ENCODE data around the gene RSPH6A.

The RSPH6A gene

DNA sequence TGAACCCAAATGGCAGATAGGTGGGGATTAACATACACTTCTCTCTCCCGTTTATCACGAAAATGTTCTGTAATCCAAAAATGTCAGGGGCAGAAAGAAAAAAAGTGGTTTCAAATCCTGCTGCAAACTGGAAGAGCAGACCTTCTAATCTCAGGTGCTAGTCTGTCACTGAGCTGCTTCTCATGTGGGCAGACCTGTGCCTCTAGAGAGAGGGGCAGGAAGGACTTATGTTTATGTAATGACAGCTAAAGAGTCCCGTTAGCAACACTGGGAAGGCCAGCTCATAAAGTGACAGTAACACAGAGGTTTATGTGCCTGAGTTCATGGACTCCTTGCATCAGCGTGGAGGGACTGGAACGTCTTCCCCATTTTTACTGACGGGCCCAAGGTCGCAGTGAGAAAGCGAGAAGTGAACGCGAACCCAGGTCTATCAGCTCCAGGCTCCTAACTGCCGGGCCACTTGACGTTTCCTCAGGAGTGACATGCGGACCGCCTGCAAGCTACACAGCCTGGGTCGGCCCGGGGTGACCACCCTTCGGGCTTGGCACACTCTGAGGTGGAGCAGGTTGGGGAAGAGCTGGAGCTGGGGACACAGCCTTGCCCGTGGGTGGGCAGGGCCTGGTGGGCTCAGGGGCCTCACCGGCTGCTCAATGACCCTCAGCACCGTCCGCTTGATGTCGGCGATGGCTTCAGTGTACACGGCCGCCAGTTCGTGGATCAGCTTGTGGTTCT, 9.6 kb upstream of the RSPH6A start:
- DNase-seq: no peak

DNA sequence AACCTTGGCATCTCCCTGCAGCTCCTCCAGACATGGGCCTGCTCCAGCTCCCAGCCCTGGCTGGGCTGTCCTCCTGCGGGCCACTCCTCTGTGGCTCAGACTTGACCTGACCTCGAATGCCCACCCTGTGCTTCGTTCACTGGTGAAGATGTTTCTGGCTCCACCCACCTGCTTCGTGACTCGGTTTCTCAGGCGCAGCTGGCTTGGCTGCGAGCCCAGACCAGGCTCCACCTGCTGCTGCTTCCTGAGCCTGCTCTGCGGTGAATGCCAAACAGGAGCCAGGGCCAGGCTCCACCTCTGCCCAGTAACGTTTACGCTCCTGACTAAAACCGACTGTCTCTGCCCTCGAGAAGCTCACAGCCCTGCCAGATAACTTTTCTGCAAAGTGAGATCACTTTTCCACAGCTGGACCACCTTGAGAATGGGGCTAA, 8.9 kb upstream of the RSPH6A start:
- peak; percentile 22 for DNase-seq

DNA sequence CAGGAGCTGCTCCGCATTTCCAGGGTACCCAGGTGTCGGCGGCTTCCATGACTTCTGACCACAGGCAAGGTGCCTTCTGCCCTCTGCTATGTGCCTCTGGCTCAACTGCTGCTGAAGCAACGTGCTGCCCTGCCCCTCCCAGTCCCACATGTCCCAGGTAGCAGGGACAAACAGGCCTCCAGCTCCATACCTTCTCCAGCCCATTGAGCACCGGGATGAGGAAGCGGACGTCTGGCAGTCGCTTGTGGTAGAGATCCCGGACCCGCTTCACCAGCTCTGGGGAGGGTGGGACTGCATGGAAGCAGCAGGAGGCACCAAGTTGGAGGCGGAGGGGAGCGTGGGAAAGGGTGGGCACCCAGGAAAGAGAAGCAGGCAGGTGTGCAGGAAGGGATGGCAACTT, 8.1 kb upstream of the RSPH6A start:
- no peak for DNase-seq

DNA sequence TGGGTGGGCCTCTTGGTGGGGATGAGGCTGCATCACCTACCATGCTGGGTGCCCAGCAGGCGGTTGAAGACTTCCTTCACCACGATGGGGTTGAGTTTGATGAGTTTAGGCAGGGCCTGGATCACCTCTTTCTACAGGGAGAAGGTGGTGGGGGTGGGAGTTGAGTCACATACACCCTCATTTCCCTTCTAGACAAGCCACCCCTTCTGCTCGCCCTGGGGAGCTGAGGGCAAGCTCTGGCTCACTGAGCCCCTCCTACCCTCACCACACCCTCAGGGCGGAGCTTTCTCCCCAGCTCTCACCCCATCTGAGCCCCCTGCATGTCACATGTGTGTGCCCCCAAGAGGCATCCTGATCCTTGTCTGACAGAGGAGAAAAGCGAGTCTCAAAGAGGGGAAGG, 7.6 kb upstream of the RSPH6A start:
- DNase-seq: no peak

DNA sequence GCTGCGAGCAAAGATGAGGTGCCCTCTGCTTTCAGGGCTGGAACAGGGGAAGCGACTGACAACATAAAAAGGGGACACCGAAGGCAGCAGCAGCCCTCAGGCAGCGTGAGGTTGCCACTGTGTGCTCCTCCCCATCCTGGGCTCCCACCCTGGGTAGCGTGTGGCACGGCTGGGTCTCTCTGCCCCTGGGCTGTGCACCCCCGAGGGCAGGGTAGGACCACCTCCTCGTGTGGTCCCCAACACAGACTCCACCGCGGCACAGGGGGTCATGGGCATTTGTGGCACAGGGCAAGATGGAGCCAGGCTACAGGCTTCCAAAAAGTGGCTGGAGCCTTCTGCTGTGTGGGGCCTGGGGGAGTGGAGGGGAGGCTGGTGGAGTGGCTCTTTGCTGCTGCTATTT, 6.5 kb upstream of the RSPH6A start:
- no peak for DNase-seq

DNA sequence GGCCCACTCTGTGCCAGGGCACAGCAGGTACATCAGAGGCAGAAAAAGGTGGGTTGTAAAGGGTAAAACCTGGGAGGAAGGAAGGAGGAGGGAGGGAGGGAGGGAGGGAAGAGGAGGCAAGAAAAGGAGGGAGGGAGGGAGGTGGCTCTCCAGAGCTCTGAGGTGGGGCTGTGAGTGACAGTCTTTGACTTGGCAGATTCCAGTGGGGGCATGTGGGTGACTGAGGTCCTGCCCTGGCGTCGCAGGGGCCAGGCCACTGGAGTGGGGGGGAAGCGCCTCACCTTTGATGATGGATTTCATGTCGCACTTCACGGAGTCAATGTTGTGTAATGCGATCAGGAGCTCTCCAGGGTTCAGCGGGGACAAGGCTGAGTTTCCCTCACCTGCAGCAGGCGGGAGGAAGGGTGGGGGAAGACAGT, 6.0 kb upstream of the RSPH6A start:
- DNase-seq: no peak

DNA sequence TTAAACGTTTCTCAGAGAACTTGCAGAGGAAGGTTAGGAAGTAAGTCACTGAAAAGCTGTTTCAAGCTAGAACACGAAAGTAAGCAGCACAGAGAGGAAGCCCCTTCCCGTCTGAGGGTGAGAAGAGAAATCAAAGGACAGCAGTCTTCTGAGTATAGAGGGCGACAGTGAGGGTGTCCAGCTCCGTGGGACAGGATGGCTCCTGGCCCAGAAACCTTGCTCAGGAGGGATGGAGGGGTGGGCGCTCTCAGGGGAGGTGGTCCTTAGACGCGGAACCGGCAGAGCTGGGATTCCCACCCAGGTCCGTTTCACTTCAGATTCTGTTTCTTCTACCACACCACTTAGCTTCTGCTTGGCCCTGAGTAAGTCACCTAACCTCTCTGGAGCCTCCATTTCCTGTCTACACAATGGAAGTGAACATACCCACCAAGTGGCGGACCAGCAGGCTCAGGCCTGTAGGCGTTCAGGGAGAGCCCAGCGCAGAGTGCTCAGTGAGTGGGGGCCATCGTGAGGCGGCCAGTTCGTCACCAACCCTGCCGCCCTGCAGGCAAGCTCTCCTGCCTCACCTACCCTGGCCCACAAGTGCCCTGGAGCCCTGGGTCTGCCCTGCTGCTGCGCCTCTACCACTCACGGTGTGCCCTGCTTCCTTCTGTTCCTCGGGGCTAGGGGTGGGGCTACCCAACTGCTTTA, 5.5 kb upstream of the RSPH6A start:
- DNase-seq: no peak

DNA sequence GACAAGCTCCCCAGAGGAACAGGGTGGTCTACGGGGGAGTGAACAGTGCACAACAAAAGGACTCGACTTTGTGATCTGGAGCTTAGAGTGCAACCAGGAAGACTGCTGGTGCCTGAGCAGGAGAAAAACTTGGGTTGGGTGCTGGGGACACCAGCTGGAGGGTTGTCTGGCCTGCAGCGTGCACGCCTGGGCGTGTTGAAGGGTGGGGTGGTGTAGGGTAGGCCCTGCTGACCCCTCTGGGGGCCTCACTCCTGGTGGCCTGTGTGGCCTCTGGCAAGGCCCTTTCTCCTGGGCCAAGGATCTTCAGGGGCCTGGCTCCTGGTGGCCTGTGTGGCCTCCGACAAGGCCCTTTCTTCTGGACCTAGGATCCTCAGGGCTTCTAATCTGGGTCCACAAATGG, 4.7 kb upstream of the RSPH6A start:
- no peak for DNase-seq

DNA sequence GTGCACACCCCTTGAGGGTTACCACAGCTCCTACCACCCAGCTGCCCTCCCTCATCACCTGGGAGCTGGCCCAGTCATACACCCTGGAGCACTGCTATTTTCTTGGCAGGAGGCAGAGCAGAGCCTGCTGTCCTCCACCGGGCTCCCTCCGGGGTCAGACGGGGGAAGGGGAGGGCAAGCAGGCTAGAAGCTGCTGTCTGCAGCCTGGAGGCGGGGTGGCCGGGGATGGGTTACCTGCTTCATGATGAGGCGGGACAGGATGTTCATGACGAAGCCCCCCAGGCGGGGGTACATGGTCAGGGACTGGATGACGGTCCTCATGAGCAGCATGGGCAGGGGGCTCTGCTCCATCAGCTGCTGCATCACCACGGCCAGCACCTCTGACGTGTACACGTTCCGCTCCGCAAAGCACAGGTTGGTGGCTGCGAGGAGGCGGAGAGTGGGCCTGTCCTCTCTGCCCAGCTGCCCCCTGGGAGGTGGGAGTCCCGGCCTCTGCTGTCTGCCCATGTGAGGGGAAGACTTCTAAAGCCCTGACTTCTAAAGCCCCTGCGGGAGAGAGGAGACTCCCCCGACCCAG, 2.7 kb upstream of the RSPH6A start:
- no peak for DNase-seq

DNA sequence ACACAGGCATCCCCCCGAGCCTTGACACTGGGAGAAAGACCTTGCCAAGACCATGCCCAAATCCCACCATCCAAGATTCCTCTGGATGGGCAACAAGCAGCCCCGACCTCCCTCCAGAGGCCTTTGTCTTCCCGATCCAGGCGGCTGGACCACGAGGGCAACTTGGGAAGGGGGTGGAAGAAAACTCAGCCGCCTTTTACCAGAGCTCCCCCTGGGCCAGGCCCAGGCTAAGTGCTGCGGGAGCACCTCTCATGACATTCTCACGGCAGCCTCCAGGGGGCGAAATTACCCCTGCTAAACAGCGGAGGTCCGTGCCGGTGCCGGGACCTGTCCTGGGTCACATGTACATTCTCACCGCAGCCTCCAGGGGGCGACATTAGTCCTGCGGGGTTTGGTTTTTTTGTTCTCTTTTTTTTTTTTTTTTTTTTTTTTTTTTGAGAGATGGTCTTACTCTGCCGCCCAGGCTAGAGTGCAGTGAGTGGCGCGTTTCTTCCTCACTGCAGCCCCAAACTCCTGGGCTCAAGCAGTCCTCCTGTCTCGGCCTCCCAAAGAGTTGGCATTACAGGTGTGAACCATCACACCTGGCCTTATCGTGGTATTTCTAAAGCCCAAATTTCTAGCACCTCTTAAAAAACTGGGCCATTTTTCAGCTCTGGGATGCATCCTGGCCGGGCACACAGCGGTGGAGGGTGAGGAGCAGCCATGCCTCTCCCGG, 2.1 kb upstream of the RSPH6A start:
- DNase-seq: peak; percentile 73

DNA sequence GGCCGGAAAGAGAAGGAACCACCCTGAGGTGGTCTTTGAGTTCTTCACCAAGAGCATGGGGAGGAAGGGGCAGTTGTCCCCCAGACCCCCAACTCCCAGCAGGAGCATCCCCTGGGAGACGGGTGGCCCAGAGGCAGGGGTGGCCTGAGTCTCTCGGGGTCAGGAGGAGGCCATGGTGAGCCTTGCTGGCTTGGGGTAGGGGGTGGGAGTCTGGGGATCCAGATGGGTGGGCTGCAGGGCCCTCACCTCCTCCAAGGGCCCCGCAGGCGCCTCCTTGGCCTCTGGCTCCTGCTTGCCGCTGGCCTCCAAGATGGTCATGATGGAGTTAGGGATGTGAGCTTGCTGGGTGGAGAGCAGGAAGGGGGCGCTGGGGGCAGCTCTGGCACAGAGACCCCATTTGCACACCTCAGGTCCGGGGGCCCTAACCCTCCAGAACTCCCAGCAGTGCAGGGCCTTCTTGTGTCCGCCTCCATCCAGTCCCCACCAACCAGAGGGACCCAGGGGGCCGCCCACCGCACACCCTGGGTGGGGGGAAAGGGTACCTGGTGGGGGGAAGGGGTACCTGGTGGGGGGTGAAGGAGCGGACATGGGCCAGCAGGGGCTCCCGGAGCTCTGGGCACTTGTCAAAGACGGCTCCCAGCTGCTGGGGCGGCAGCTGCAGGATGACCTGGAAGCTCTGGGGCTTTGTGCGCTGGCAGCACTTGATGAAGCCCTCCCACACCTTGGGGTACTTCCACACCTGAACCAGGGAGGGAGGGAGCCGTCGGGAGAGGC, 1.3 kb upstream of the RSPH6A start:
- no peak for DNase-seq

DNA sequence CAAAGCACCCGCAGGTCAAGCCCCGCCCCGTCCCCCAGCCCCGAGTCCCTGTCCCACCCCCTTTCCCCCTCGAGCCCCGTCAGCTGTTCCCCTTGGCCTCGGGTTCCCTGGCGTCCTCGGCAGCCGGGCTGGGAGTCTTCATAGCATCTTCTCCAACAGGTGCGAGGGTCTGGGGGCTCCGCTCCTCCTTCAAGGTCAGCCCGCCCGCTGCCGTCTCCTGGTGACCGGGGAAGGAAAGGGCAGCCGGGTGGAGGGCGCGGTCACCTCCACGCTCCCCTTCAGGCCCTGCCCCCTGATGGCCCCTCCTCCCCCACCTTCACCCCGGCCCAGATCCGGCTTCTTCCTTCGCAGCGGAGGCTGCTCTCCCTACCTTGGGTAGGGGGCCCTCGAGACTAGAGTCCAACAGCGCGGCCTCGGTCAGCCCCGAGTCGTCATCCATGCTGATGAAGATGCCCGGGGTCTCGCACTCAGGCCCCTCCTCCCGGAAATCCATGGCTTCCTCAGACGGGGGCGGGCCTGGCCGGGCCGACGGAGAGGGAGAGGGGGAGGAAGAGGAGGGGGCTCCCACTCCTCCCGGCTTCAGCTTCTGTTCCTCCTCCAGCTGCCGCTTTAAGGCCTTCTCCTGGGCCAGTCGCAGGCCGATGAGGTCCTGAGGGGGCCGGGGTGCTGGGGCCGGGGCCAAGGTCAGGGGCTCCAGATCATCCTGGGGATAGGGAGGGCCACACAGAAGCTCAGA, 541 bp upstream of the RSPH6A start:
- no peak for DNase-seq

DNA sequence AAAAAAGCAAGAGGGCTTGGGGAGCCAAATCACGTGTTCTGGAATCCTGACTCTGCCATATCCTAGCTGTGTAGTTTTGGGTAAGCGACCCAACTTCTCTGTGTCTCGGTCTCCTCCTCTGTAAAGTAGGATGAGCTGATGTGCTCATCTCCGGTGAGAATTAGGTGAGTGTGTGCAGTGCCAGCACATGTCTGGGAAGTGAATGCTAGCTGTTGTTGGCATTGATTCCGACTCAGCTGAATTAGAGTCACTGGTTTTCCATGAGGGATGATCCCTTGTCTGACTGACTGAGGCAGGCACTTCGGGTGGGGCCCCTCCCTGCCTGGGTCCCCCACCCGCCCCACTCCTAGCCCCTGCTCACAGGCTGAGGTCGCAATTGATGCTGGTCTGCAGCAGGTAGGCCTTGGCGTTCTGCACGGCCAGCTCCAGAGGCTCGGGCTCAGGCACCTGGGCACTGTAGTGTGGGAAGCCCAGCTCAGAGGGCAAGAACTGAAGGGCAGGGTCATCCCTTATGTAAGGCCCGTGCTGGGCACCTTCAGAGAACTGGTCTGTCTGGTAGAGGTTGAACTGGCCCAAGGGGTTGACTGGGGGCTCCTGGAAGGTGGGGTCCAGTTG, 835 bp downstream of the RSPH6A start:
- no peak for DNase-seq

DNA sequence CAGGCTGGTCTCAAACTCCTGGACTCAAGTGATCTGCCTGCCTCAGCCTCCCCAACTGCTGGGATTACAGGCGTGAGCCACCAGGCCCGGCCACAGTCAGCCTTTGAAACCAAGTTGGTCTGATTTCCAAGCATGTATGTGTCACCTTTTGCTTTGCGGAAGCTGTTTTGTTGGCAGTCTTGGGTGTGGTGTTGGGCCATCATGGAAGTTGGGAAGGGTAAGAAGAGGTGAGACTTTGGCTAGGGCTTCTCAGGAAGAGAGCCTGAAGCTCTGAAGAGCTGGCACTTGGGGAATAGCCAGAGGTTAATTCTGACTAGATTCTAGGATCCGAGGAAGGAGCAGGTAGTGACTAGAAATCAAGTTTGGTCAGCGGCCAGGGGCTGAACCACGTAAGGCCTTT, 2.8 kb downstream of the RSPH6A start:
- DNase-seq: no peak

DNA sequence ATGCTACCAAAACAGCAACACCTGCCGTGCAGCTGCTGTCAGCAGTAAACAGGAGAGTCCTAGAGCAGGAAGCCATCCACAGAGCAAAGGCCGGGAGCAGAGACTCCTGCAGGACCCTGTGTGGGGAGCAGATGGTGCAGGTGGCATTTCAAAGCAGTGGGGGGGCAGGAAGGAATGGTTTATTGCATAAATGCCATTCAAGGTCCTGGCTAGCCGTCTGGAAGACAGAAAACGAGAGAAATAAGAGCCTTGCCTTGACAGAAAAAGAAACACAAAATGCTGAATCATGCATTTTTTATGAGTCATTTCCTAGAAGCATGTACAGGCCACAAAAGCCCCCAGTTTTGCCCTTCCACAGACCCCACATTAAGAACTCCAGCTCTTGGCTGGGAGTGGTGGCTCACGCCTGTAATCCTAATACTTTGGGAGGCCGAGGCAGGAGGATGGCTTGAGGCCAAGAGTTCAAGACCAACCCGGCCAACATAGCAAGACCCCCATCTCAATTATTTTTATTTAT, 5.4 kb downstream of the RSPH6A start:
- DNase-seq: peak; percentile 83

DNA sequence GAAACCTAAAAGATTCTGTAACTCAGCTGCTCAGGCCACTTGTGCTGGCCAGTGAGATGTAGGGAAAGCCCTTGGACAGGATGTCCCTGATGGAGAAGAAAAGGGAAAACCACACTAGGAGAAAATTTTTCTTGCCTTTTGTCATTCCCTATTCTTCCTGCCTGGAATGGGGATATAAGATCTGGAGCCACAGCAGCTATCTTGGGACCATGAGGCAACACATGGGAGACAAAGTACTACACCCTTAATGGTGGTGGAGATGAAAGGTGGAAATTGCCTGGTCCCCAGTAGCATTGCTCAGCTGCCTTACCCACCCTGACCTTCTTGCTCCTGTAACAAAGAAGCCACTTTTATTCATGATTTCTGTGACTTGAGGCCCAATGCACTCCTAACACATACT, 9.4 kb downstream of the RSPH6A start:
- no peak for DNase-seq

DNA sequence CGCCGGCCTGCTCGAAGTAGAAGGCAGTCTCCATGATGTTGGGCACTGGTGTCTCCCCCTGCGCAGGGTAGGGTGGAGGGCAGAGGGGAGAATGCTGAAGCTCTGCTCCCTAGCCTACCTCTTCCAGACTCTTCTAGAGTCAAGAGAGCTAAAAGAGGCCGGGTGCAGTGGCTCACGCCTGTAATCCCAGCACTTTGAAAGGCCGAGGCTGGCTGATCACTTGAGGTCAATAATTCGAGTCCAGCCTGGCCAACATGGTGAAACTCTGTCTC, 10.2 kb downstream of the RSPH6A start:
- DNase-seq: no peak

DNA sequence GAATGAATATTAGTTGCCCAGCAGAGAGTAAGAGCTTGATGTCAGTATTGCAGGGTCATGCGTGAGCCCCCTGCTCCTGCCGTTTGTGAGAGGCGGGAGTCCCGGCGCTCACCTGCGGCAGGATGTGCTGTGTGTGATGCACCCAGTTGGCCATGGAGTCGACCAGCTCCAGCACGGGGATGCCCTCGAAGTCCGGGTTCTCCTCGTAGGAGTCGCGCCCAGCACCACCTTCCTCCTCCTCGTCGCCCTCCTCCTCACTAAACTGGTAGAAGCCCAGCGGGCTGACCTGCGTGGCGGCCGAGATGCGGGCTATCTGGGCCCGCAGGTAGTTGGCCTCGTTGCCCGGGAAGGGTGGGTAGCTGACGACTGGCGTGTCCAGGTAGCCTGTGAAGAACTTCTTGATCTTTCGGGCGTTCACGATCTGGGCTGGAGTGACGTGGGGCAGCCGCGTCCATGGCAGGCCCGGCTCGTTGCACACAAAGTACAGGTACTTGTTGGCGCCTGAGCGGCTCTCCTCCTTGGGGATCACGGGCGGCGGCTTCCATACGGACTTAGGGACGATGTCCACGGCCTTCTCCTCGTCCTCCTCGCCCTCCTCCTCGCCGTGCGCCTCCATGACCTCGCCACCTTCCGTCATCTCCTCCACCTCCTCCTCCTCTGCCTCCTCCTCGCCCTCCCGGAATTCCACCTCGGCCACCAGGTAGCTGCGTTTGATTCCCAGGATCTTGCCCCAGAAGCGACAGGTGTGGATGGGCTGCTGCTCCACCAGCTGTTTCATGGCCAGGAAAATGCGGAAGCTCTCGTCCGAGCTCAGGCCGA, 10.8 kb downstream of the RSPH6A start:
- no peak for DNase-seq

DNA sequence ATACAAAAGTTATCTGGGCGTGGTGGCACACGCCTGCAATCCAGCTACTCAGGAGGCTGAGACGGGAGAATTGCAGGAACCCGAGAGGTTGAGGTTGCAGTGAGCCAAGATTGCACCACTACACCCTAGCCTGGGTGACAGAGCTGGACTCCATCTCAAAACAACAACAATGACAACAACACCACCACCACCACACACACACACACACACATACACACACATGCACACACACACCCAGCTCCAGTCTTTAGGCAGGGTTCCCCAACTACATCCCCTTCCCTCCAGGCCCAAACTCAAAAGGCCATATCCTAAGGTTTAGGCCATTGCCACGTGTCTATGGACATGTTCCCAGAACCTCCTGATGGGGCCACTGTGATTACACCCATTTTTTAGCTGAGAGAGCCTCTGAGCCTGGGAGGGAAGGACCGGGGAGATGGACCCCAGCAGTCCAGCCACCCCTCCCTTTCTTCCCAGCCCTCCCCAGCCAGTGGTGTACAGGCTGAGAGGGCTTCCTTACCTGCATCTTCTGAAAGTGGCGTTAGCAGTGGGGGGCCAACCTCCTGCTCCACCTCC, 13.4 kb downstream of the RSPH6A start:
- DNase-seq: no peak

DNA sequence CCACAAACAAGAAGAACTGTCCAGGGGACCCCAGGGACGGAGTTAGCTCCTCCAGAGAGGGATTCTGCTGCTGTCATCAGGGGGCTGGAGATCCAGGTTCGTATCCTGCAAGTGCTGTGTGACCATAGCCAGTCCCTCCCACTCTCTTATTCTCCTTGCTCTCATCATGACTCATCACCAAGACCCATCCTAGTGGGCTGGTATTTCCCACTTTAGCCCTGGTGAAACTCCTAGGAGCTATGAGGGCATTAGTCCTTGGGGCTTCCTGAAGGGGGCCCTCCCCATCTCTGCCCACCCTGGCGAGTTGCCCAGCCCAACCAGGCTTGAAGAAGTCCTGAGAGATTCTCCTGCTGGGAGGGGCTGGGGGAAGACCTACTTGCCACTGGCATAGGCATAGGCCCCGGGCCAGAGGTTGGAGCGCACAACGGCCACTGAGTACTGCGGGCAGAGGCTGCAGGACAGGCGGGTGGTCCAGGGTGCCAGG, 15.0 kb downstream of the RSPH6A start:
- no peak for DNase-seq

Data from SHP77 treated with DMSO at 0.1 percent for 48 hours (cell line).